ENCODE data around the gene PDXP. TPM values are rescaled to one million over a fixed set of nuclear protein-coding genes. Genes with fewer than 3 reads are reported as not detected.
A peak's percentile ranks its signal among the peaks of the same experiment; 100 is the strongest.

Gene PDXP
- total and polyA plus RNA-seq, 11 donors: 12.8 to 36.4 (median 25.9) TPM

DNA sequence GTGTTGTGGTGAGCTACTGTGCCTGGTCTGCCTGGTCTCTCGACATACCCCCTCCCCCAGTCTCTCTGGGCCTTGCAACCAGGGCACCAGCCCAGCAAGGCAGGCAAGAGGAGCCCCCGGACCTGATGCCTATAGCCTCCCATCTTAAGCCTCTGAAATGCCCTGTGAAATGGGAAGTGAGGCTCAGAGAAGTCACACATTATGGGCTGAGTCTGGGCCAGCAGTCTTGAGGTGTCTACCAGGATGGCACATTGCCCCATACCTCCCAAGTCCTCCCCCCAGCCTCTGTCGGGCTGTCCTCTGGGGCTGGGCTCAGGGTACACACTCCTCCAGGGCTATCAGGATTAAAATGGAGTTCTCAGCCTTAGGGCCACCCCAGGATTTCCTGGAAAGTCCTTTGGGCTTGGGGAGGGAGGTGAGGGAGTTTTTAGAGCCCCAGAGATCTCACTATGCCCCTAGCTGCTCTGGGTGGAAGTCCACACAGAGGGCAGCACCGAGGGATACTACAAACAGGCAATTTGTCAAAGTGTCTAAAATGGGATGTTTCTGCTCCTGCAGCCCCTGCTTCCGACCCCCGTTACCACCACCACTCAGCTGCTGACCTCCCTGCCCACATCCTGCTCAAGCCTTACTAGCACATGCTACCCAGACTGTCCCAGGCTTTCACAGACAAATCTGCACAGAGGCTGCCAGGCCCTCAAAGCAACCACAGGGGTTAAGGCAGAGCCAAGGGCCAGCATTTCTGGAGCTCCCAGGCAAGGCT, 22.2 kb upstream of the PDXP start:
- Histone ChIP-seq H3K36me3 (peaks cover 0 to 9% (median 0%) of the 10 kb centered on the region in 9 donors), H3K27me3 (peaks cover 0 to 9% (median 0%) of the 10 kb centered on the region in 9 donors), H3K27ac (peak overlapping the region in 2 of 12 donors; percentile 41 to 94), H3K4me3 (no peak overlapping the region), H3K4me1 (peaks cover 2 to 97% (median 39%) of the 10 kb centered on the region in 12 donors), H3K9me3 (no peaks in the 10 kb centered on the region)
- no peak for ATAC-seq
- no peak for DNase-seq
- WGBS, 4 donors: 73 to 82% (median 79%) methylated on average over 6 of the region's 6 CpGs
- intact Hi-C loops (cut with DNase I): loop anchor here in 1 of 10 donors (5.0 kb wide), 1 partner anchor 106 kb away; no protein-coding TSS in a partner anchor
- TF ChIP-seq, protein P1, sequence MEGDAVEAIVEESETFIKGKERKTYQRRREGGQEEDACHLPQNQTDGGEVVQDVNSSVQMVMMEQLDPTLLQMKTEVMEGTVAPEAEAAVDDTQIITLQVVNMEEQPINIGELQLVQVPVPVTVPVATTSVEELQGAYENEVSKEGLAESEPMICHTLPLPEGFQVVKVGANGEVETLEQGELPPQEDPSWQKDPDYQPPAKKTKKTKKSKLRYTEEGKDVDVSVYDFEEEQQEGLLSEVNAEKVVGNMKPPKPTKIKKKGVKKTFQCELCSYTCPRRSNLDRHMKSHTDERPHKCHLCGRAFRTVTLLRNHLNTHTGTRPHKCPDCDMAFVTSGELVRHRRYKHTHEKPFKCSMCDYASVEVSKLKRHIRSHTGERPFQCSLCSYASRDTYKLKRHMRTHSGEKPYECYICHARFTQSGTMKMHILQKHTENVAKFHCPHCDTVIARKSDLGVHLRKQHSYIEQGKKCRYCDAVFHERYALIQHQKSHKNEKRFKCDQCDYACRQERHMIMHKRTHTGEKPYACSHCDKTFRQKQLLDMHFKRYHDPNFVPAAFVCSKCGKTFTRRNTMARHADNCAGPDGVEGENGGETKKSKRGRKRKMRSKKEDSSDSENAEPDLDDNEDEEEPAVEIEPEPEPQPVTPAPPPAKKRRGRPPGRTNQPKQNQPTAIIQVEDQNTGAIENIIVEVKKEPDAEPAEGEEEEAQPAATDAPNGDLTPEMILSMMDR (IDR thresholded peaks at IDR 0.05): peak in 1 of 12 donors; percentile 5
- TF ChIP-seq POLR2A (IDR thresholded peaks at IDR 0.05): no peak

DNA sequence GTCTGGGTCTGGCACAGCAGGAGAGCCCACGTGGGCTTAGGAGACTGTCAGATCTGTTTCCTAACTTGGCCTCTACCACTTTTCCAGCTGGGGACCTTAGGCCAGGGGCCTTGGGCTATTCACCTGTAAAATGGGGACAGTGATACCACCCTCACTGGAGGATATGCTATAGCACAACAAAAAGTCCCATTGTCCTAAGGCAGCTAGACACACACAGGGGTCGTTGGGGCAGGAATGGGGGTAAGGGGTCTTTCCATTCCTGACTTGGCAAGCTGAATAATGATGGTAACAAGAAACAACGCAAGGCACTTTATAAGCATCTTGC, 21.6 kb upstream of the PDXP start:
- H3K36me3 ChIP-seq: peaks cover 0 to 9% (median 0%) of the 10 kb centered on the region in 9 donors
- TF ChIP-seq, protein P1 (IDR thresholded peaks at IDR 0.05): no peak
- TF ChIP-seq POLR2A (IDR thresholded peaks at IDR 0.05): no peak
- ATAC-seq: no peak
- H3K4me3 ChIP-seq: no peak overlapping the region
- H3K27ac ChIP-seq: peak overlapping the region in 1 of 12 donors; percentile 94
- no peak for DNase-seq
- no peaks in the 10 kb centered on the region for H3K9me3 ChIP-seq
- intact Hi-C loops (cut with DNase I): loop anchor here in 1 of 10 donors (5.0 kb wide), 1 partner anchor 105 kb away; no protein-coding TSS in a partner anchor
- peaks cover 0 to 9% (median 0%) of the 10 kb centered on the region in 9 donors for H3K27me3 ChIP-seq
- WGBS, 4 donors: 78 to 85% (median 82%) methylated on average over 3 of the region's 3 CpGs
- H3K4me1 ChIP-seq: peaks cover 2 to 97% (median 38%) of the 10 kb centered on the region in 12 donors

DNA sequence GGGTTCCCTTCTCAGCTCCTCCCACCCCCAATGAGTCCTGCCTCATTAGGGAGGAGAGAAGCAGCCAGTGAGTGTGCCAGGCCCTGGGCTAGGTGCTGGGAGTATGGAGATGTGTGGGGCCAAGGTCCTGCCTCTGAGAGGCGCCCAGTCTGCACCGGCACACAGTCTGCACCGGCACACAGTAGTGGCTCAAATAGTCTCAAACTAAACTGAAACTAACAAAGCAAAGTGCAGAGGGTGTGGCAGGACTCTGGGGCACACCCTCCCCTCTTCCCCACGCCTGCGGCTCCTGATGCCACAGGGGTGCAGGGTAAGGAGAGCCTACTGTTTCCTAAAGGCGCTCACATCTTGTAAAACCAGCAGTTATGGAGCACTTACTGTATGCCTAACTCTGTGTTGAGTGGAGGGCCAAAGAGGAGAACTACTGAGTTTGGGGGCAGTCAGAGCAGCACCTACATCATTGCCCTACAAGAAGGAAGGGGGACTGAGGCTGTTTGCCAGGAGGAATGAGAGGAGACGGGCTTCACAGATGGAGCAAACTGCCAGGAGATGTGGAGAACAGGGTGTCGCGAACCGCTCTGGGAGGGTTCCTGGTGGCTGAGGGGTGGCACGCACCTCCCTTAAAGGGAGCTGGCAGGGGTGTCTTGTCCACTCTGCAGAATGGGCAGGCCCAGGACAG, 20.0 kb upstream of the PDXP start:
- DNase-seq (no peak), ATAC-seq (no peak)
- H3K36me3 ChIP-seq: peaks cover 0 to 21% (median 0%) of the 10 kb centered on the region in 9 donors
- peaks cover 0 to 97% (median 31%) of the 10 kb centered on the region in 12 donors for H3K4me1 ChIP-seq
- WGBS, 4 donors: 70 to 74% (median 72%) methylated on average over 11 of the region's 11 CpGs
- peak overlapping the region in 5 of 12 donors; percentile 53 to 94 (median 67) for H3K27ac ChIP-seq
- TF ChIP-seq, protein P1 (IDR thresholded peaks at IDR 0.05): no peak
- TF ChIP-seq POLR2A (IDR thresholded peaks at IDR 0.05): no peak
- H3K4me3 ChIP-seq: peak overlapping the region in 11 of 12 donors; percentile 32 to 77 (median 58)
- no peaks in the 10 kb centered on the region for H3K9me3 ChIP-seq
- intact Hi-C loops (cut with DNase I): loop anchor here in 1 of 10 donors (5.0 kb wide), 1 partner anchor 104 kb away; no protein-coding TSS in a partner anchor
- peaks cover 0 to 9% (median 0%) of the 10 kb centered on the region in 9 donors for H3K27me3 ChIP-seq
